NCI-H2196 (cell line): Measurements from ENCODE around the gene MINDY1.

Source experiments
- DNase-seq: peaks from one replicate; lab custom pipeline; 2025; ENCODE audit not compliant: unreplicated experiment; lab: John Stamatoyannopoulos, UW

MINDY1 gene

GRCh38 chr1:151012684-151013471 lies 6.2 kb upstream of the MINDY1 start:
- DNase-seq: no peak

- DNase-seq: no peak
Observed at GRCh38 chr1:151011154-151011850, 4.6 kb upstream of the MINDY1 start.

- DNase-seq: no peak
Observed at GRCh38 chr1:151010346-151010726, 3.6 kb upstream of the MINDY1 start.

- no peak for DNase-seq
Observed at GRCh38 chr1:151009674-151010345, 3.1 kb upstream of the MINDY1 start.

- DNase-seq: no peak
Observed at GRCh38 chr1:151009206-151009587, 2.5 kb upstream of the MINDY1 start.

- peak; percentile 98 for DNase-seq
Observed at GRCh38 chr1:151008244-151009205, 1.8 kb upstream of the MINDY1 start, which contains the start of gene PRUNE1. PRUNE1 (plus strand) TSS chr1:151008449; CDS start chr1:151008633, 184 bp downstream.

GRCh38 chr1:151007853-151008243 lies 1.1 kb upstream of the MINDY1 start:
- DNase-seq: no peak

- DNase-seq: no peak
Observed at GRCh38 chr1:151005729-151006319, 878 bp downstream of the MINDY1 start.

GRCh38 chr1:151003180-151003579 lies 3.5 kb downstream of the MINDY1 start:
- DNase-seq: no peak

- no peak for DNase-seq
Observed at GRCh38 chr1:151002611-151003010, 4.1 kb downstream of the MINDY1 start.

- DNase-seq: no peak
Observed at GRCh38 chr1:151002051-151002450, 4.7 kb downstream of the MINDY1 start.

- no peak for DNase-seq
Observed at GRCh38 chr1:151001602-151002001, 5.1 kb downstream of the MINDY1 start.

- no peak for DNase-seq
Observed at GRCh38 chr1:151000408-151000807, 6.3 kb downstream of the MINDY1 start.

- no peak for DNase-seq
Observed at GRCh38 chr1:150999926-151000325, 6.8 kb downstream of the MINDY1 start.

GRCh38 chr1:150999051-150999674 lies 7.5 kb downstream of the MINDY1 start:
- DNase-seq: no peak

GRCh38 chr1:150997949-150998348 lies 8.8 kb downstream of the MINDY1 start:
- DNase-seq: no peak

GRCh38 chr1:150997126-150997872 lies 9.4 kb downstream of the MINDY1 start:
- DNase-seq: no peak

- DNase-seq: peak; percentile 36
Observed at GRCh38 chr1:150995896-150996295, 10.8 kb downstream of the MINDY1 start.

GRCh38 chr1:150995460-150995859 lies 11.2 kb downstream of the MINDY1 start:
- DNase-seq: no peak
